Measurements from ENCODE around the gene MRPL2.

MRPL2 gene

GRCh38 chr6:43091020-43091419 lies 31.8 kb upstream of the MRPL2 start:
- no peak overlapping the region for H3K27ac ChIP-seq (ENCODE audit: low read depth, low read length)
- H3K4me2 ChIP-seq (ENCODE audit: low read length) = no peak overlapping the region
- no peaks in the 10 kb centered on the region for H3F3A ChIP-seq (ENCODE audit: control insufficient read depth, insufficient read depth)
- H3K9me2 ChIP-seq (replicated peaks; ENCODE audit: control insufficient read depth, low read length) = no peaks in the 10 kb centered on the region
- H3K4me1 ChIP-seq (ENCODE audit: control insufficient read depth, low read length) = peaks cover 3% of the 10 kb centered on the region
- H4K20me1 ChIP-seq (ENCODE audit: control insufficient read depth, insufficient read depth, low read depth, low read length) = no peaks in the 10 kb centered on the region
- no peaks in the 10 kb centered on the region for H3K9me3 ChIP-seq (ENCODE audit: control insufficient read depth, insufficient read depth, low read length)
- no peak overlapping the region for H3K4me3 ChIP-seq (ENCODE audit: low read length)
- H3K27me3 ChIP-seq (ENCODE audit: control insufficient read depth, low read length) = peaks cover 2% of the 10 kb centered on the region; the same call in 1 of the 2 replicates
- no peaks in the 10 kb centered on the region for H3K79me2 ChIP-seq (ENCODE audit: control insufficient read depth, low read length)
- TF ChIP-seq EZH2phosphoT487 (IDR thresholded peaks at IDR 0.05; ENCODE audit: borderline replicate concordance, low read length) = no peak
- TF ChIP-seq, protein P1, sequence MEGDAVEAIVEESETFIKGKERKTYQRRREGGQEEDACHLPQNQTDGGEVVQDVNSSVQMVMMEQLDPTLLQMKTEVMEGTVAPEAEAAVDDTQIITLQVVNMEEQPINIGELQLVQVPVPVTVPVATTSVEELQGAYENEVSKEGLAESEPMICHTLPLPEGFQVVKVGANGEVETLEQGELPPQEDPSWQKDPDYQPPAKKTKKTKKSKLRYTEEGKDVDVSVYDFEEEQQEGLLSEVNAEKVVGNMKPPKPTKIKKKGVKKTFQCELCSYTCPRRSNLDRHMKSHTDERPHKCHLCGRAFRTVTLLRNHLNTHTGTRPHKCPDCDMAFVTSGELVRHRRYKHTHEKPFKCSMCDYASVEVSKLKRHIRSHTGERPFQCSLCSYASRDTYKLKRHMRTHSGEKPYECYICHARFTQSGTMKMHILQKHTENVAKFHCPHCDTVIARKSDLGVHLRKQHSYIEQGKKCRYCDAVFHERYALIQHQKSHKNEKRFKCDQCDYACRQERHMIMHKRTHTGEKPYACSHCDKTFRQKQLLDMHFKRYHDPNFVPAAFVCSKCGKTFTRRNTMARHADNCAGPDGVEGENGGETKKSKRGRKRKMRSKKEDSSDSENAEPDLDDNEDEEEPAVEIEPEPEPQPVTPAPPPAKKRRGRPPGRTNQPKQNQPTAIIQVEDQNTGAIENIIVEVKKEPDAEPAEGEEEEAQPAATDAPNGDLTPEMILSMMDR (IDR thresholded peaks at IDR 0.05; ENCODE audit: low read depth, low read length, poor library complexity, severe bottlenecking) = no peak
- H3K36me3 ChIP-seq (ENCODE audit: control insufficient read depth, low read length) = no peaks in the 10 kb centered on the region

DNA sequence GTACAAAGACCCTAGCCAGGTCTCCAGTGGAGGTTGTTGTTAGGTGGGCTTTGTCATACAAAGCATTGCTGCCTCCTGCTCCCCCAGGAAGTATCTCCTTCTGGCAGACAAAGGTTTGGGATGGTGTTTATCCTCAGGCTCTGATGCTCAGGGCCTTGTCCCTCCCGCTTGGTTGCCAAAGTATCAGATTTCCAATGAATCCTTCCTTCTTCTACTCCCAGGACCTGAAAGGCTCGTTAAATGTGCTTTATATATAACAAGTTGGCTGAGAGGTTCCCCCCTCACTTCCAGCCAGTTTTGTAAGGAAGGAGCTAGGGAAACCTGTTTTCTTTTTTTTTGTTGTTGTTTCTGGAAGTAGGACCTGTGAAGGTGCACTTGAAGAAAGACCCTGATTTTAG lies 31.3 kb upstream of the MRPL2 start:
- Histone ChIP-seq H3K27ac (ENCODE audit: low read depth, low read length) (no peak overlapping the region), H3F3A (ENCODE audit: control insufficient read depth, insufficient read depth) (no peaks in the 10 kb centered on the region), H3K4me2 (ENCODE audit: low read length) (no peak overlapping the region), H3K36me3 (ENCODE audit: control insufficient read depth, low read length) (no peaks in the 10 kb centered on the region), H3K4me3 (ENCODE audit: low read length) (no peak overlapping the region), H3K9me3 (ENCODE audit: control insufficient read depth, insufficient read depth, low read length) (no peaks in the 10 kb centered on the region), H3K79me2 (ENCODE audit: control insufficient read depth, low read length) (no peaks in the 10 kb centered on the region), H3K27me3 (ENCODE audit: control insufficient read depth, low read length) (peaks cover 4% of the 10 kb centered on the region; the same call in 1 of the 2 replicates), H4K20me1 (ENCODE audit: control insufficient read depth, insufficient read depth, low read depth, low read length) (no peaks in the 10 kb centered on the region), H3K9me2 (replicated peaks; ENCODE audit: control insufficient read depth, low read length) (no peaks in the 10 kb centered on the region), H3K4me1 (ENCODE audit: control insufficient read depth, low read length) (no peaks in the 10 kb centered on the region)
- TF ChIP-seq EZH2phosphoT487 (IDR thresholded peaks at IDR 0.05; ENCODE audit: borderline replicate concordance, low read length) = no peak
- TF ChIP-seq, protein P1 (IDR thresholded peaks at IDR 0.05; ENCODE audit: low read depth, low read length, poor library complexity, severe bottlenecking) = no peak

GRCh38 chr6:43089874-43090558 lies 30.8 kb upstream of the MRPL2 start:
- Histone ChIP-seq H3K9me3 (ENCODE audit: control insufficient read depth, insufficient read depth, low read length) (no peaks in the 10 kb centered on the region), H3K9me2 (replicated peaks; ENCODE audit: control insufficient read depth, low read length) (no peaks in the 10 kb centered on the region), H3K4me1 (ENCODE audit: control insufficient read depth, low read length) (no peaks in the 10 kb centered on the region), H3F3A (ENCODE audit: control insufficient read depth, insufficient read depth) (no peaks in the 10 kb centered on the region), H3K27me3 (ENCODE audit: control insufficient read depth, low read length) (peaks cover 4% of the 10 kb centered on the region; the same call in 1 of the 2 replicates), H3K27ac (ENCODE audit: low read depth, low read length) (no peak overlapping the region), H3K4me2 (ENCODE audit: low read length) (no peak overlapping the region), H3K36me3 (ENCODE audit: control insufficient read depth, low read length) (no peaks in the 10 kb centered on the region), H3K4me3 (ENCODE audit: low read length) (no peak overlapping the region), H3K79me2 (ENCODE audit: control insufficient read depth, low read length) (no peaks in the 10 kb centered on the region), H4K20me1 (ENCODE audit: control insufficient read depth, insufficient read depth, low read depth, low read length) (no peaks in the 10 kb centered on the region)
- TF ChIP-seq, protein P1 (IDR thresholded peaks at IDR 0.05; ENCODE audit: low read depth, low read length, poor library complexity, severe bottlenecking) = no peak
- TF ChIP-seq EZH2phosphoT487 (IDR thresholded peaks at IDR 0.05; ENCODE audit: borderline replicate concordance, low read length) = no peak
